Loucy (cell line): Measurements from ENCODE around the gene DDX17.
A peak's percentile ranks its signal among the peaks of the same experiment; 100 is the strongest.

ENCODE experiments used
- H2AFZ ChIP-seq: fragments of 200-600 bp; sonication (generic); 2 replicates; pipeline ENCODE4 v1.6.0; 2016; ENCODE audit warnings: antibody characterized with exemption, mild to moderate bottlenecking, low read length, moderate library complexity
- H3F3A ChIP-seq: fragments of 200-600 bp; 2 replicates; pipeline ENCODE4 v1.6.0; 2016; ENCODE audit warnings: antibody characterized with exemption, low read depth, mild to moderate bottlenecking
- H3K27me3 ChIP-seq: fragments of 200-600 bp; sonication (generic); 2 replicates; pipeline ENCODE4 v1.6.1; 2014; ENCODE audit warnings: low read length, mild to moderate bottlenecking; ENCODE audit not compliant: insufficient read depth, poor library complexity, severe bottlenecking
- H3K36me3 ChIP-seq: fragments of 200-600 bp; sonication (generic); 2 replicates; pipeline ENCODE4 v1.6.1; 2016; ENCODE audit warnings: low read length; ENCODE audit not compliant: insufficient read depth
- H3K4me1 ChIP-seq: fragments of 200-600 bp; sonication (generic); 2 replicates; pipeline ENCODE4 v1.5.1; 2014; ENCODE audit warnings: low read length, mild to moderate bottlenecking; ENCODE audit not compliant: insufficient read depth, poor library complexity, severe bottlenecking
- H3K4me2 ChIP-seq: fragments of 200-600 bp; sonication (generic); 2 replicates; pipeline ENCODE4 v1.6.0; 2014; ENCODE audit warnings: antibody characterized with exemption, low read length, low read depth, mild to moderate bottlenecking; ENCODE audit not compliant: poor library complexity, severe bottlenecking
- H3K4me3 ChIP-seq: fragments of 200-600 bp; sonication (generic); 2 replicates; pipeline ENCODE4 v1.5.1; 2014; ENCODE audit warnings: low read length, mild to moderate bottlenecking, mixed read lengths; ENCODE audit not compliant: poor library complexity, severe bottlenecking
- H3K79me2 ChIP-seq: fragments of 200-600 bp; sonication (generic); 2 replicates; pipeline ENCODE4 v1.6.1; 2014; ENCODE audit warnings: low read length; ENCODE audit not compliant: insufficient read depth
- H3K9ac ChIP-seq: fragments of 200-600 bp; sonication (generic); 2 replicates; pipeline ENCODE4 v1.6.0; 2014; ENCODE audit warnings: mild to moderate bottlenecking, low read depth, low read length, moderate library complexity; ENCODE audit not compliant: poor library complexity, severe bottlenecking
- H3K9me2 ChIP-seq: fragments of 200-600 bp; sonication (generic); replicated peaks from 2 replicates; pipeline ENCODE4 v1.6.1; 2016; ENCODE audit warnings: low read depth, low read length, mixed read lengths
- H3K9me3 ChIP-seq: fragments of 200-600 bp; sonication (generic); 2 replicates; pipeline ENCODE4 v1.6.1; 2014; ENCODE audit warnings: mild to moderate bottlenecking, antibody characterized with exemption, low read length, low read depth; ENCODE audit not compliant: insufficient read depth
- H4K20me1 ChIP-seq: fragments of 200-600 bp; sonication (generic); 2 replicates; pipeline ENCODE4 v1.6.0; 2014; ENCODE audit warnings: antibody characterized with exemption, low read length, mild to moderate bottlenecking; ENCODE audit not compliant: insufficient read depth, poor library complexity, severe bottlenecking
- EZH2phosphoT487 ChIP-seq: fragments of 200-600 bp; IDR thresholded peaks from 2 replicates; pipeline ENCODE4 v1.6.1; 2018; ENCODE audit warnings: antibody characterized with exemption, mild to moderate bottlenecking, moderate library complexity, borderline replicate concordance
- TF ChIP-seq, protein P1 (sequence below): fragments of 200-600 bp; sonication (generic); conservative IDR thresholded peaks from 2 replicates; pipeline ENCODE4 v1.5.1; 2014; ENCODE audit warnings: mild to moderate bottlenecking, antibody characterized with exemption, low read length

Gene DDX17

GRCh38 chr22:38504731-38505540 lies 1.2 kb downstream of the DDX17 start:
- no peaks in the 10 kb centered on the region for H3F3A ChIP-seq
- H4K20me1 ChIP-seq: peaks cover 53% of the 10 kb centered on the region
- no peak overlapping the region for H2AFZ ChIP-seq
- H3K9me2 ChIP-seq: no peaks in the 10 kb centered on the region
- H3K36me3 ChIP-seq: peaks cover 13% of the 10 kb centered on the region; the same call in 1 of the 2 replicates
- H3K27me3 ChIP-seq: no peaks in the 10 kb centered on the region
- H3K9me3 ChIP-seq: no peaks in the 10 kb centered on the region
- H3K79me2 ChIP-seq: peaks cover 66% of the 10 kb centered on the region
- peak overlapping the region; percentile 91 for H3K4me3 ChIP-seq
- H3K4me1 ChIP-seq: peaks cover 46% of the 10 kb centered on the region
- peak overlapping the region; percentile 91 for H3K9ac ChIP-seq
- TF ChIP-seq EZH2phosphoT487: no peak
- peak overlapping the region; percentile 99 for H3K4me2 ChIP-seq

DNA sequence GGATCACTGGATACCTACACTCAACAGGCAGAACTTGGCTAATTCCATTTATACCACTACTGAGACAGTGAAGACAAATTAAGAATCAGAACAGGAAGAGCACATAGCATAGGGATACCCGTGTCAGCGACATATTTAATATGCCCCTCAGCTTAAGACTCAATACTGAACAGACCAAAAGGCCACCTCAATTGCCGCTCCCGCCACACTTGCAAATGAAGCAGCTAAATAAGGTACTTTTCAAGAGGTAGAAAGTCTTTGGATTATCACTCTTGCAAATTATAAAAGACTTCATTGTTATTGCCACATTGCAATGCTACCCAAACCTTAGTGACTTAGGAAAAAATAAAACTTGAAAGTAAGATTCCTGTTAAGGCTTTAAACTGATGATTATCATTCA lies 3.1 kb downstream of the DDX17 start:
- Histone ChIP-seq H3K9me2 (no peaks in the 10 kb centered on the region), H3F3A (no peaks in the 10 kb centered on the region), H2AFZ (no peak overlapping the region), H3K9me3 (no peaks in the 10 kb centered on the region), H3K4me1 (peaks cover 57% of the 10 kb centered on the region), H4K20me1 (peaks cover 72% of the 10 kb centered on the region), H3K79me2 (peaks cover 86% of the 10 kb centered on the region), H3K36me3 (peaks cover 32% of the 10 kb centered on the region), H3K4me3 (peak overlapping the region; percentile 91), H3K27me3 (no peaks in the 10 kb centered on the region), H3K4me2 (peak overlapping the region; percentile 99), H3K9ac (peak overlapping the region; percentile 91)
- TF ChIP-seq, protein P1, sequence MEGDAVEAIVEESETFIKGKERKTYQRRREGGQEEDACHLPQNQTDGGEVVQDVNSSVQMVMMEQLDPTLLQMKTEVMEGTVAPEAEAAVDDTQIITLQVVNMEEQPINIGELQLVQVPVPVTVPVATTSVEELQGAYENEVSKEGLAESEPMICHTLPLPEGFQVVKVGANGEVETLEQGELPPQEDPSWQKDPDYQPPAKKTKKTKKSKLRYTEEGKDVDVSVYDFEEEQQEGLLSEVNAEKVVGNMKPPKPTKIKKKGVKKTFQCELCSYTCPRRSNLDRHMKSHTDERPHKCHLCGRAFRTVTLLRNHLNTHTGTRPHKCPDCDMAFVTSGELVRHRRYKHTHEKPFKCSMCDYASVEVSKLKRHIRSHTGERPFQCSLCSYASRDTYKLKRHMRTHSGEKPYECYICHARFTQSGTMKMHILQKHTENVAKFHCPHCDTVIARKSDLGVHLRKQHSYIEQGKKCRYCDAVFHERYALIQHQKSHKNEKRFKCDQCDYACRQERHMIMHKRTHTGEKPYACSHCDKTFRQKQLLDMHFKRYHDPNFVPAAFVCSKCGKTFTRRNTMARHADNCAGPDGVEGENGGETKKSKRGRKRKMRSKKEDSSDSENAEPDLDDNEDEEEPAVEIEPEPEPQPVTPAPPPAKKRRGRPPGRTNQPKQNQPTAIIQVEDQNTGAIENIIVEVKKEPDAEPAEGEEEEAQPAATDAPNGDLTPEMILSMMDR: no peak
- TF ChIP-seq EZH2phosphoT487: no peak

GRCh38 chr22:38501797-38502672 lies 4.1 kb downstream of the DDX17 start:
- H4K20me1 ChIP-seq: peaks cover 81% of the 10 kb centered on the region
- peaks cover 59% of the 10 kb centered on the region for H3K4me1 ChIP-seq
- H3K36me3 ChIP-seq: peaks cover 42% of the 10 kb centered on the region

More at GRCh38 chr22:38501797-38502672, 4.1 kb downstream of the DDX17 start:
- peak overlapping the region; percentile 99 for H3K4me2 ChIP-seq
- H3K4me3 ChIP-seq: peak overlapping the region; percentile 91
- no peaks in the 10 kb centered on the region for H3K9me2 ChIP-seq
- TF ChIP-seq, protein P1: no peak
- TF ChIP-seq EZH2phosphoT487: no peak
- no peaks in the 10 kb centered on the region for H3F3A ChIP-seq
- H3K9ac ChIP-seq: peak overlapping the region; percentile 91
- H2AFZ ChIP-seq: no peak overlapping the region
- peaks cover 95% of the 10 kb centered on the region for H3K79me2 ChIP-seq
- no peaks in the 10 kb centered on the region for H3K27me3 ChIP-seq
- H3K9me3 ChIP-seq: no peaks in the 10 kb centered on the region
